Hypothalamus (tissue), 51 donors: ENCODE data around the gene ACHE.

Source experiments
- DNase-seq, 51 donors: peaks; one replicate each; lab custom pipeline; 2025; lab: John Stamatoyannopoulos, UW

Gene ACHE

DNA sequence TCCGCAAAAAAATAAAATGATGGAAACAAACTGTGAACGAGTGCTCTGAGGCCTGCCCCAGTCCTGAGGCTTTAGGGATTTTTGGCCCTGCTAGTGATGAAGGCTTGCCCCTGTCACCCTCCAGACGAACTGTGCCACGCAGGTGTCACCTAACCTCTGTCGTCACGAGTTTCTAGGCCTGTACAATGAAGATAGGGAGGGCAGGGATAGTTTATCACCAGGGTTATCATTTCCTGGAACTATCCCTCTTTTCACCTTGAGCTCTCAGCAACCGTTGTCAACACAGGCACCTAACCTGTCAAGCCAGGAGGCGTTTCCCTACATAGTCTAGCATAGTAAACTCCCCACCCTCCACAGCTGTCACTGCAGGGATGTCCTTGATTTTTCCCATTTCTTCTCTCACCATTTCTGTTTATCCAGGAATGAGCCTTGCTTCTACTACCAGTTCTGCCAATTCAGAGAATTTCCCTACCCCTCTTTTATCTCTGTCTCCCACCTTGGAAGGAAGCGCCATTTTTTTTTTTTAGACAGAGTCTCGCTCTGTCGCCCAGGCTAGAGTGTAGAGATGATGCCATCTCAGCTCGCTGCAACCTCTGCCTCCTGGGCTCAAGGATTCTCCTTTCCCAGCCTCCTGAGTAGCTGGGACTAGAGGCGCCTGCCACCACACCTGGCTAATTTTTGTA is 2.2 kb upstream of the ACHE start:
- DNase-seq = no peak

GRCh38 chr7:100896732-100897608 is 1.3 kb upstream of the ACHE start:
- peak in 38 of 51 donors; percentile 6 to 75 (median 39) for DNase-seq

- DNase-seq = peak in 30 of 51 donors; percentile 5 to 63 (median 36)
Observed at GRCh38 chr7:100895956-100896731, 456 bp upstream of the ACHE start.

DNA sequence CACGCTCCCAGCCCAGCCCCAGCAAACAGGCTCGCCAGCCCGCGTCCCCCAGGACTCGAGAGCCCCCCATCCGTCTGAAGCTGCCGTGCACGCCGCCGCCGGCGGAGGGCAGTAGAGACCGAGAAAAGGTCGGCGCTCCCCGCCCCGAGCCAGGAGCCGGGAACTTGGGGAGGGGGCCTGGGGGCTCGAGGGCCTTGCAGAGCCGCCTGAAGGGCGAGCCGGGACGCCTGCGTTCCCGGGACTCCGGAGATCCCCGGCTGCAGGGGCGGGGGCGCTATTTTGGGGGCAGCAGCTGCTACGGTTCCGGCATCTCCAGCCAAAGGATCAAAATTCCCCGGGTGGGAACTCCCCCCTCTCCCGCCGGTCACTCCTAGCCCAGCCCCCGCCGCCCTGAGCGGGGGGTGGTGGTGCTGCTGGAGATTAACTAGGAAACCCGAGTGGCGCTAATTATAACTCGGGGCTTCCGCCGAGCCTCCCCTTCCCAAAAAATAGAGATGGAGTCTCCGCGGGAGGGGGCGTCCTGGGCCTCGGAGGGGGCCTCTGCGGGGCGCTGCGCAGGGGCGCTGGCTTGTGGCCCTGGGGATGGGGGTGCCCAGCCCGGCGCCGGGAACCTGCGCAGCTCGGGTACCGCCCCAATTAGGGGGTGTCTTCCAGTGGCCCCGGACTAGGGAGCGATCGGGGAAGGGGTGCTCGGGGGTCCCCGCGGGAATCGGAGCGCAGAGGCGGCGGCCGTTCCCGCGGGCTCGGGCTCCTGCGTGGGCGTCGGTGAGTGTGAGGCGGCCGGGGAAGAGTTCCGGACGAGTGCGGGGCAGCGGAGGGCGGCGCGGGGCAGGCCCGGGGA is 608 bp downstream of the ACHE start:
- peak in 32 of 51 donors; percentile 8 to 66 (median 36) for DNase-seq

- DNase-seq = no peak
Observed at GRCh38 chr7:100893910-100894721, 1.6 kb downstream of the ACHE start.

DNA sequence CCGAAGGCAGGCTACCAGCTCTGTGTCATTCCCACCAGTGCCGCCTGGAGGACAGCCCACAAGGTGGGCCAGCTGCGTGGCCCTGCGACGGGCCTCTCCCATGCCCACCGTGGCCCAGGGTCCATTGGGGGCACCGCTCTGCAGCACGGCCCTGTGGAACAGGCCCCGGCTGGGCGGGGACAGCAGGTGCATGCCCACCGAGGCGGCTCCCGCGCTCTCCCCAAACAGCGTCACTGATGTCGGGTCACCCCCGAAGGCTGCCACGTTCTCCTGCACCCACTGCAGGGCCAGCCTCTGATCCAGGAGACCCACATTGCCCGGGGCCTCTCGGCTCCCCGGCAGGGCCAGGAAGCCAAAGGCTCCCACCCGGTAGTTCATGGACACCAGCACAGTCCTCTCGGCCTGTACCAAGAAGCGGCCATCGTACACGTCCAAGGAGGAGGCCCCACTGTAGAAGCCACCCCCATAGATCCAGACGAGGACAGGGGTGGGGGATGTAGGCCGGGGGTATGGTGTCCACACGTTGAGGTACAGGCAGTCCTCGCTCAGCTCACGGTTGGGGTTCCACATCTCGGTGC is 2.3 kb downstream of the ACHE start:
- no peak for DNase-seq

GRCh38 chr7:100892364-100893317 is 3.0 kb downstream of the ACHE start:
- DNase-seq = no peak

DNA sequence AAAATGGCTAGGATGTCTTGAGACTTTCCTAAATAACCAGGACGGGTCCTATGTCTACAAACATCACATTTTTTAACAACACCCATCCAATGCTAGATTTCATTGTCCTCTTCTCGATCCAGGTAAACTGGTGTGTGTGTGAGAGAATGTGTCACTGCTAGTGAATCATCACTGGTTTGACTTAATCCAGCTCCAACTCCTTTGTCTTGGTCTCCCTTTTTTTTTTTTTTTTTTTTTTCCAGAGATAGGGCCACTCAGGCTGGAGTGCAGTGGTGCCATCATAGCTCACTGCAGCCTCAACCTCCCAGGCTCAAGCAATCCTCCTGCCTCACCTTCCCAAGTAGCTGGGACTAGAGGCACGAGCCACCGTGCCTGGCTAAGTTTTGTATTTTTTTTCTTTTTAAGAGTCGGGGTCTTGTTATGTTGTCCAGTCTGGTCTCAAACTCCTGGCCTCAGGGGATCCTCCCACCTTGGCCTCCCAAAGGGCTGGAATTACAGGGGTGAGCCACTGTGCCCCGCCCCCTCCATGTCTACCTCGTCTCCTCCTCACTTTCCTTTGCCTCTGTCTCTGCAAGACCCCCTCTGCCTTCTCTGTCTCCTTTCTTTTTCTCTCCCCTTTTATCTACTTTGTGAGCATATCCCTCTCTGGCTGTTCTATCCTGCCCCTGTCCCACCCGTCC is 4.0 kb downstream of the ACHE start:
- no peak for DNase-seq

- peak in 1 of 51 donors; percentile 45 for DNase-seq
Observed at GRCh38 chr7:100890653-100891567, 4.8 kb downstream of the ACHE start.

DNA sequence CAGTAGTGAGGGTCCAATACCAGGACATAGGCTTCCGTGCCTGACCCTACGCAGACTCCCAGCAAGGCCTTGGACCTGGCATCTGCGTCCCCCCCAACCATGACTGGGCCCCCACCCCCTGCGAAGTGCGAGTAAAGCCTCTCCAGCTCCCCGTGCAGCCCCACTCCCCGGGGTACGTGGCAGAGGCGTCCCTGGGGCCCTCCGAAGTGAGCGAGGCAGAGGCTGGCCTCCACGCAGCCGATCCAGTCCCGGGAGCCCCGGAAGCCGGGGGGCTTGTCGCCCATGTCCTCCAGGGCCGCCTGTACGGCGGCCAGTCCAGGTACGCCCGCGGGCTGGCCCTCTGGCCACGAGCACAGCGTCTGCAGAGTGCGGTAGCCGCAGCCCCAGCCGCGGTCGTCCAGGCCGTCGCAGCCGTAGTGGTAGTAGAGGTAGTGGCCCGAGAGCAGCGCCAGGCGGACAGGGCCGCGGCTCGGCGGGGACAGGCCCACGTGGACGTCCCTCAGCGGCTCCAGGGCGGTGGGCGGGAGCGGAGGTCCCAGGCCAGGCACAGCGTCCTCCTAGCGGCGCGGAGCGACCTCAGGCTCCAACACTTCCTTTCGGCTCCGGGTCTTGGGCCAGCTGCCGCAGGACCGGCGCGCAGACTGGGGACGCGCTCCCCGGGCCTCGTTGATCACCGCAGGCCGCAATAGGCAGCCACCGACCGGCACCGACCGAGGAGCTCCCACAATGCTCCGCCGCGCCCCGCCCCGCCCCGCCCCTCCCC is 6.5 kb downstream of the ACHE start, which contains the start of gene UFSP1:
TSS of gene UFSP1 (minus strand) at position 728 of the 763 bp plus-strand sequence. CDS start at position 284, 444 bp downstream.
- peak in 1 of 51 donors; percentile 66 for DNase-seq

- DNase-seq = peak in 1 of 51 donors; percentile 36
Observed at GRCh38 chr7:100888291-100888987, 7.2 kb downstream of the ACHE start.

DNA sequence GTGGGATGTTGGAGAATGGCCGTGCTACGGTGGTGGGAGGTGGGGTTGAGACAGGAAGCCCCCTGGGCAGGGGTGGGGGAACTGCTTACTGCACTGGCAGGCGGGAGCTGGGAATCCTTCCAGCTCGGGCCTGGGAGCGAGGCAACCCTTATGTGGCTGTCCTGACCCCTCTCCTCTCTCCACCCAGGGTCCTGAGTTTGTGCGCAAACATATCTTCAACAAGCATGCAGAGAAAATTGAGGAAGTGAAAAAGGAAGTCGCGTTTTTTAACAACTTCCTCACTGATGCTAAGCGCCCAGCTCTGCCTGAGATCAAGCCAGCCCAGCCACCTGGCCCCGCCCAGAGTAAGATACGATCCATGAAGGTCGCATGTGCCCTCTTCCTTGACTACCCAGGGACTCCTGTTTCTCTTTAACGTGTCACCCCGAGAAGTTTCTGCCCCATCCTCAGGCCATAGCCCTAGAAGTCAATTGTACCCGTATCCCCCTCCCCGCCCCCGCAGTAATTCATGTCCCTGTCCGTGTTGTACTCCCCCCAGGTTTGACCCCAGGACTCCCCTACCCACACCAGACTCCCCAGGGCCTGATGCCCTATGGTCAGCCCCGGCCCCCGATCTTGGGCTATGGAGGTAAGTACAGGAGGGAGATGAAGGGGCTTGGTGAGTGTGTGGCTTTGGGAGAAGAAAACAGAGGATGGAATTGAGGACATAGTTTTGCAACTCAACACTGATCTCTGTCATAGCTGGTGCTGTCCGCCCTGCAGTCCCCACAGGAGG is 8.0 kb downstream of the ACHE start:
- DNase-seq = no peak

GRCh38 chr7:100886936-100887515 is 8.7 kb downstream of the ACHE start:
- DNase-seq = no peak
